GM19023 (cell line): ENCODE measurements around the gene OPRM1.

Experiments used
- ATAC-seq: cut with Tn5 transposase; IDR thresholded peaks from one replicate; pipeline ENCODE4 v1.9.1; 2021; ENCODE audit warnings: mild to moderate bottlenecking, moderate library complexity; ENCODE audit not compliant: unreplicated experiment

OPRM1 gene

DNA sequence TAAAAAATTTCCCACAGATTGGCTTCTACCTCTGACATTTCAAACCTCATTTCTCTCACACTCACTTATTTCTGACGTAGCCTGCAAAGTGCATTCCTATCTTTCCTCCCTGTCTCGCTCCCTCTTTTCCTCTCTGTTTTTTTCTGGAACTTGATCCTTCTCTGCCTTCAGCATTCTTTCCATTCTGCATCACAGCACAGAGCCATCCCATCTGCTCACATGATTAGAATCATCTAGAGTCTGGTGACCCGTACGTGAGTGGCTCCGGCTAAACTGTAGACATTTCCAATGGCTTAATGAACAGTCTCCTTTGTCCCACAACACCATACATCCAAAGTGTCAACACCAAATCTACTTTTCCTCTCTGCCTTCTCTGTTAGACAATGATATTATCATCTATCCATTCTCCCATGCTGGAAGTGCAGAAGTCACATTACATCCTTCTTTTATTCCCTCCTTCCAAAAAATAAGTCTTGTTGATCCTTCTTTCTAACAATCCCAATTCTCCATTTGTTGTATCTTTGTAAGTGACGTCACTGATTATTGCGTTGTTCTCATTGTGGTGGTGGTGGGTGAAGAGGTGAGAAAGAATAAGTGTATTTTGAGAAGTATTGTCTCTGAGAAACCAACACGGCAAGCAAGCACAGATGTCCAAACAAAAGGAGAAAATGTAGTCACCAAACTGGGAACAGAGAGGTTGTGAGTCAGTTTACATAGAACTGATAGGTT, 41.6 kb downstream of the OPRM1 start:
- no peak for ATAC-seq

DNA sequence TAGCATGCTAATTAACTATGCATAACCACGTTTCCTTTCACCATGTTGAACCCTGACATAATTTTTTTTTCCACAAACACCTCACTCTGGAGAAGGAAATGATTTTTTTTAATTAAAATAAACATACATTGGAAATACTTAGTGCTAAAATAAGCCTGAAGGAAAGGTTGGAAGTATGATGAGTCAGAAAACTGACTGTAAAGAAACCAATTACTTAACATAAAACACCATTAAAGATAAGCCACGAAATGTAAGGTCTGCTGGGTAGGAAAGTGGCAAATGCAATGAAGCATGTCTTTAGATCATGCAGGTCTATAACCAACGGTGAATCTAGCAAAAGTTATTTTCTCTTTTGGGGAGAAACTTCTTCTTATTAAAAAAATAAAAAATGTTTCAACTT, 47.5 kb downstream of the OPRM1 start:
- ATAC-seq = no peak

DNA sequence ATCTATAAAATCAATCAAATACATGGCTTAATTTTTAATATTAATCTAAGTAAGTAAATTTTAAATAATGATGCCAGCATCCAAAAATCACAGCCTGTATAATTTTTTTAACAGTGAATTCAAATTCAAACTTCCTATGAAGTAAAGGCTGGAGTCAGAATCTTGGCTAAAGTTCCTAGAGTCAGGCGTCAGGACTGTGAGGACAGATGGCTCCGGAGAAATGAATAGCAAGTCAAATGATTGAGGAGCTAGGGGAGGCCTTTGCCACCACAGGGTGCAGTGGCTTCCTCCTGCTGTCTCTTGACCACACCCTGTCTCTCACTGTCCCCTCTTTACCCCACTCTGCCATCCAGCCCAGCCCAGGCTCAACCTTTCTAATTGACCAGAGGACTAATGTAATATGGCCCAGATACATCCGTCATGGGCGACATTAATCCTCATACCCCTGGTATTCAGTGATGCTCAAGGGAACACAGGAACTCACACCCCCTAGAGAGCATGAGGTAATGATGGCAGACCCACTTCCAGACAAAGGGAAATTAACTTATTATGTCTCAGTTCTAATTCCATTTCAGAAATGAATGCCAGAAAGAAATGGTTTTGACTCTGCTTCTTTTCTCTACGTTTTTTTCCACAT, 53.4 kb downstream of the OPRM1 start:
- no peak for ATAC-seq

DNA sequence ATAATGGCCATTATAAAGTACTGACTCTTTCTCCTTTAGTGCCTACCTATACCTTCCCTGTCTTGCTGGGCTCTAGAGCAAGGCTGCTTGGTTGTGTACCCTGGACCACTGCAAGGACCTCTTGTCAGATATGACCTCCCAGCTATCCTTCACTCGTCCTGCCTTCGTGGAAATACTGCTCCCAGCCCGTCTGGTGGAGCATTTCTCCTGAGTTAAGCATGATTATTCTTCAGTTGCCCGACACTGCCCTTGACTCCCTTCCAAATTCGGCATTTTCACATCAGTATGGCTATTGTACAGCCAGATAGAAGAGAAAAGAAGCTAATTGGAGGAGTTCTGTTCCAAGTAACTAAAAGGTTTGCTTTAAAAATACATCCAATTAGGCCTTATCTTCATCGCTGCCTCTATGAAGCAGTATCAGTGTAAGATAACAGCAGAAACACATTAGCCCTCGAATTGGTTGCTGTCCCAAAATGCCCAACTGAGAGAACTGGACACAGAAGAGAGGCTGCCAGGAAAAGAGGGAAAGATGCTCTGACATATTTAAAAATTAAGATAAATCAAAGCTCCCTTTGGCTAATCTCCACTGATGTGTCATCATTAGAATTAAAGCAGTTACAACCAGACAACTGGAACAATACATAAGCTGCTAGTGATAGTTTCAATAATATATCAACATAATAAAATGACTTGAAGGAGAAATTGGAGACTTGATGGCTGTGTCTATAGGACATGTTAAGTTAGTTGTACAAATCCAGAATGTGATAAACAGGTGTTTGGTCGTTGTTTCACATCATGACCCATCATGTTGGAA, 54.4 kb downstream of the OPRM1 start:
- no peak for ATAC-seq

DNA sequence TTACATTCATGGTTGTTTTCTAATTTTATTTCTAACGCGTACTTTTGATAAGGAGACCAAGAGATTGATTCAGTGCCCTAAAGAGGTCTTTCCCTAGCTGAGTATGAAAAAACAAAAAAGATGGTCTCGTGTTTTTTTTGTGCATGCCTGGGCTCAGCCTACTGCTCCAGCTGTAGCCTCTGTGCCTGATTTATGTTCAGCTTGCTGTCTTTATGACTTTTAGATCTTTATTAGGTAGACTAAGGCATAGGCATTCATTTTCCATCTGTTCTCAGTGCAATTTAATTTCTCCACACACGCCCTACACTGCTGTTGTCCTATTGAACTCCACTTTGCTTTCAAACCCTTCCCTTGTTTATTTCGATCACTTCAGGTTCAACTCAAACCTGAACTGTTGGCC, 56.5 kb downstream of the OPRM1 start:
- no peak for ATAC-seq

DNA sequence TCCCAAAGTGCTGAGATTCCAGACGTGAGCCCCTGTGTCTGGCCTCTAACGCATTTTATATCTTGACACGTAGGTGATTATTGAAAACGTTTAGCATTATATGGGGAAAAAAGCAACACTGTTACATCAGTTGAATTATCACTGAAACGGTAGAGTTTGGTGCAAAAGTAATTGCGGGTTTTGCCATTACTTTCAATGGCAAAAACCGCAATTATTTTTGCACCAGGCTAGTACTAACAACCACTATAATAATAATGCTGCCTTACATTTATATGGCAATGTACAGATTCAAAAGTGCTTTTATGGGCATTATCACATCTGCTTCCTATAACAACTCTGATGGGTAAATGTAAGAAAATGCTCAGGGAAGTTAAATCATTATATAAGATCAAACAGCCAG, 57.3 kb downstream of the OPRM1 start:
- ATAC-seq = no peak

DNA sequence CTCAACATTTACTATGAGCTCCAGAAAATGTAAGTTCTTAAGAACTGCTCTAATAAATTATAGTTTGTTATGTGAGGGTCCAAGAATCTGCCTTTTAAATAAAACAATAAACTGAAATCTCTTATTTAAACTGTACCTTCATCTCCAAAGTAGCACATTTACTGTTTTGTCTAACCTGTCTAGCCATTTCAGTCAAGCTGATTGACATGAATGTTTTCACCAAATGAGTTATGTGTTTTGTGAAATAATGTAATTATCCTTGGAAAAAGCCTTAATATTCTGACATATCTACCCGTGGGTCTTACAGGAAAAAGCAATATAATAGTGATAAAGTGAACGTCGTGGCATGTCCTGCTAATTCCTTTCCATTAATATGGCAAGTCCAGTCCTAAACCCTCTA, 57.8 kb downstream of the OPRM1 start:
- no peak for ATAC-seq

DNA sequence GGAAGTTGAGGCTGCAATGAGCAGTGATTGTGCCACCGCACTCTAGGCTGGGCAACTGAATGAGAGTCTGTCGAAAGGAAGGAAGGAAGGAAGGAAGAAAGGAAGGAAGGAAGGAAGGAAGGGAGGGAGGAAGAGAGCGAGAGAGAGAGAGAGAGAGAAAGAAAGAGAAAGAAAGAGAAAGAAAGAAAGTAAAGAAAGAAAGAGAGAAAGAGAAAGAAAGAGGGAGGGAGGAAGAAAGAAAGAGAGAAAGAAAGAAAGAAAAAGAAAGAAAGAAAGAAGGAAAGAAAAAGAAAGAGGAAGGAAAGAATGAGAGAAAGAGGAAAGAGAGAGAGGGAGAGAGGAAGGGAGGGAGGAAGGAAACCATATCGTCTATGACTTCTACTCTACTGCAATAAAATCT, 60.2 kb downstream of the OPRM1 start:
- no peak for ATAC-seq

DNA sequence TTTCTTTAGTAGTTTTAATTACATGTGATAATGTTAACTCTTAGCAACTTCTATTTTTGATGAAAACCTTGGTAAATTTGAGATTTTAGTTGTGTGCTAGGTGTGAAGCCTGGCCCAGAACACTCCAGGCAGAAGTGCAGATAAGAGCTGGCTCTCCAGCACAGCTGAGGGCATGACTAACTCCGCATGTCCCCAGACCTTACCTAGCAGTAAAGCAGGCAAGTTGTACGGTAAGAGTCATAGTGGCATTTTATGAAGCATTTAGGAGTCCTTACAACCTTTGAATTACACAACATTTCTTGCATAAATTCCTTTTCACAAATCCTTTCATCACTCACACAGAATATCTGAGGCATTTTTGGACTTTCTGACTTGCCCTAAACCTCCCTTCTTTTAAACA, 67.2 kb downstream of the OPRM1 start:
- no peak for ATAC-seq

DNA sequence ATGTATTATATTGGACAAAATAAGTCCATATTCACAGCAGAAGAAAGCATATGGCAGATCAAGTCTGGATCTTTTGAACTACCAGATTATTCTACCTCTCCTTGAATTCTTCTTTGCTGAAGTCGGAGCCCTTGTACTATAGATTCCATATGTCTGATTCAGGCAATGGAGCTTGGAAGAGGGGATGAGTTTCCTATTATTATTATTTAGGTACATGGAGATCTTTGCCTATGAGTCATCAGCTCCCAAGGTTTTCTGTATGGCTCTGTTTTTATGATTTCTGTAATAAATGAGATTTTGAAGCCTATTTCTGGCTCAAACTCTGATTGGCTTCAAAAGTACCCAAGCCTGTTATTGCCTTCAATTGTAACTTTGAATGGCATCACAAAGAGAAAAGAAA, 72.0 kb downstream of the OPRM1 start:
- no peak for ATAC-seq

DNA sequence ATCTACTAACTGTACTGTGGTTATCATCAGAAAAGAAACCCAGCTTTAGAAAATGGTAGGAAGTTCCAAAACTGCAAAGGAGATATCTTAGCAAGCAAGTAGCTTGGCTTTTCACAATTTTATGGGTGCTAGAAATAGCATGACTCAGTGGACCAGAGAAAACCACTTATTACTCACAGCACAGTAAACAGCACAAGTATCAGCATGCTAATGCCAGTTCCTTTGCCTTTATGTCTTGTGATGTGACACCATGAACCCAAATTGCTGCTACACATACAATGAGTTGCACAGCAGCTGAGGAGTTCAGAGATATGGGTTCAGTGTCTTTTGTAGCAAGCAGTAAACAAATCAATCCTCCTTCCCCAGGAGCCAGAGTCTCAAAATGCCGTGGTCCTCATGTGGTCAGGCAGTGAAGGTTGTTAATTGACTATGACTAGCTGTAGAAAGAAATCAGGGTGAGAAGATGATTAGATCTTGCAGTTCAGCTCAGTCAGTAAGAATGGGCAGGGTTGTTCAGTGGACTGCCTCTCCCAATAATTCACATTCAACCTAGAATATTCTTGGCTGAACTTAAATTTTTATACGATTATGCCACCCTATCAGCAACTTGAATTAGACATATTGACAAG, 73.3 kb downstream of the OPRM1 start:
- ATAC-seq = no peak

DNA sequence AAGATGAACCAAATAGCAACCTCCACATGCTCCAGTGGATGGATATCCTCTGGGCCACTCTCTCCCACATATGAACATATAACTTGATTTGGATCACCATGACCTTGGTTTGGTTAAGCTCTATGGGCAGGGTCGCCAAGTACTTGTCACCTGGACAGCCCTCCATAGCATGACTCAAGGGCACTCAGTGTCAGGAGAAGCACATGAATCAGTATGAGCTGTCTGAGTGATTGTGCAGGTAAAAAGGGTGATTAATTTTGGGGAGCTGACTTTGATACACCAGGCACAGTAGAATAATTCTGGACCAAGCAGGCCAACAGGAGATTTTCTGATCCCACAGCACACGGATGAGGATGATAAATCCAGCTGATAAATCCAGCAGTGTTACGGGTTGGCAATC, 74.4 kb downstream of the OPRM1 start:
- ATAC-seq = no peak

DNA sequence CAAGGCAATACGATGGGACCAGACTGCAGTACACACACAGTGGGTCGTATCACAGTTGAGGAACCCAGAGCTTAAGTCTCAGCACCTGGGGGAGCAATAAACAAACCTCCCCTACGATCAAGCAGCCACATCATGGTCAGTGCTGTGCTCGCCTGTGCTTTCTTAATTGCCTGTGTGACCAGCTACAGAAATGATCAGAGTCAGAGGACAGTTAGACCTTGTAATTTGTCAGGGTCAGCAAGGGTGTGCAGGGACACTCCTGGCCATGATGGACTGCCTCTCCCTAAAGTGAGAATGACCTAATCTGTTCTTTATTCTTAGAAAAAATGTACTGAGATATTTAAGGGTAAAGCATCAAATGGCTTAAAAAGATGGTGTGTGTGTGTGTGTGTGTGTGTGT, 78.4 kb downstream of the OPRM1 start:
- ATAC-seq = no peak

DNA sequence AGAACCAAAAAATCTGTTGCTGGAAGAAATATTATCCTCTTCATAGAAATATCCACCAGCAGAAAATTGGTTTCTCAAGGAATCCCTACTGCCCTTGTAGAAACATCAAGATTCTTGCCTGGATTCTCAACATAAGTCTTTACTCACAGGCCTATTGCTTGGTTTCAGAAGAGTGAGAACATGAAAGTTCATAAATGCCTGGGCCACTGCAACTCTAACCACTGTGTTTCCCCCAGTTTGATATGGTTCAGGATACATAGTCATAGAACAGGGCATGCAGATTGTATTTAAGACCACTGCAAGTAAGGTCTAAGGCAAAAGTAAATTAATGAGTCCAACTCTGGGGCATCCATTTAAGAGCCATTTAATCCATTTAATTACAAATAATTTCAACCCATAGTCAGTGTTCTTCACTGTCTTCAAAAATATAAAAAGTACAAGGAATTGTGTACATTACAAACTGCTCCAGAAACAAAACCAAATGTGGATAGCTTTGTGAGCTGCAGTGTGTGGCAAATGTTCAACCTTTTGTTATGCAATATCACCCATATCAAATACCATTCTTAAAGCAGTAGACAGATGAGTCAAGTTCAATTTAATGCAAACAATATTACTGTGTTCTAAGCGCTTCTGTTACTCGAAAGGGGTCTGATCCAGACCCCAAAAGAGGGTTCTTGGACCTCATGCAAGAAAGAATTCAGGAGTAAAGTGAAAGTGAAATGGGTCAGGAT, 83.3 kb downstream of the OPRM1 start:
- no peak for ATAC-seq

DNA sequence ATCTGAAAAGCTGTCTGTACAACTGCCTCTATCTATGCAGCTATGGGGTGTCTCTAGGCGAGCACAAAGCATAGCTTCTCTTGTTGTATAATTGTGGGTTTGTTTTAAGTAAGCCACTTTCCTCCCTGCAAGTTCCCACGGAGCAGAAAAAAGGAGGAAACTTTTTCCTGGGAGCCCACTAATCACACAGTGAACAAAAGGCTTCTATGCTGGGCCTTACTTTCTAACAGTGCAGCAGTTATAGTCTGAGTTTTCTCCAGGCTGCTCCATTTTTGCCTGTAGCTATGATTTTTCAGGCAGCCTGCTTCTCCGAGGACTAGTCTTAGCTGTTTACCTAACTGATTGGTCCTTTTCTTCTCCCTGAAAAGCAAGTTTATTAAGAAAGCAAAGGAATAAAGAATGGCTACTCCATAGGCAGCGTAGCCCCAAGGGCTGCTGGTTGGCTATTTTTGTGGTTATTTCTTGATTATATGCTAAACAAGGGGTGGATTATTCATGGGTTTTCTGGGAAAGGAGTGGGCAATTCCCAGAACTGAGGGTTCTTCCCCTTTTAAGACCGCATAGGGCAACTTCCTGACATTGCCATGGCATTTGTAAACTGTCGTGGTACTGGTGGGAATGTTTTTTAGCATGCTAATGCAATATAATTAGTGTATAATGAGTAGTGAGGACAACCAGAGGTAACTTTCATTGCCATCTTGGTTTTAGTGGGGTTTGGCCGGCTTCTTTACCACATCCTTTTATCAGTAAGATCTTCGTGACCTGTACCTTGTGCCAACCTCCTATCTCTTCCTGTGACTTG, 84.3 kb downstream of the OPRM1 start:
- no peak for ATAC-seq

DNA sequence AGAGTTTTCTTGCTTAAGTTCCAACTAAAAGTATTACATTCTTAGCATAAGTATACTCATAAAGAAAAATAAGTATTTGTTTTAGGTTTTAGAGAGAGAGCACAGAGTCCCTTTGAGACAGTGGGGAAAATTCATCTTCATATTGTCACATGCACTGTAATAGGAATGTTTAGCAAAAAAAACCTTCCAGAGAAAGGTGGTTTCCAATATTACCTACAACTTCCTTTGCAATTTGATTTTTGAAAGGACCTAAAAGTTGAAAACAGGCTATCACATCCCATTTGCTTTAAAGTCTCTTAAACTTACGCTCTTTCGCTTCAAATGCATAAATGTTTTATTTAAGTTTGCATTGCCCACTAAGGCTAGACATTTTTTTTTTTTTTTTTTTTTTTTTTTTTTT, 86.4 kb downstream of the OPRM1 start:
- ATAC-seq = no peak

DNA sequence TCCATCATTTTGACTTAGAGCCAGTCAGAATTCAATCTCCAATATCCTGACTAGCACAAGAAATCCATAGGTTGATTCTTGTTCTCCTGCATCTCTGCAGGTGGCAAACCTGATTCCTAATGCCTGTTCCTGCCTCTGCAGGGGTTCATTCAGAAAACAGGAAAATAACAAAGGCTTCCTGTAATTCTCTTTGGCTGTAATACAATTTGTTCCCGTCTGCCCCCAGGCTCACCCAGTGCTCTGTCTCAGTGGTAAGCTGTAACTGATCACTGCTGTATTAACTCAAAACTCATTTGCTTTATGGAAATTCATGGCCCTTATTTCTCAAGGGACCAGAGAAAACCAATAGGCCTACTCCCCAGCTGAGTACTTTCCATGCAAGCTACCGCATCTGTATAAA, 88.6 kb downstream of the OPRM1 start:
- ATAC-seq = no peak

DNA sequence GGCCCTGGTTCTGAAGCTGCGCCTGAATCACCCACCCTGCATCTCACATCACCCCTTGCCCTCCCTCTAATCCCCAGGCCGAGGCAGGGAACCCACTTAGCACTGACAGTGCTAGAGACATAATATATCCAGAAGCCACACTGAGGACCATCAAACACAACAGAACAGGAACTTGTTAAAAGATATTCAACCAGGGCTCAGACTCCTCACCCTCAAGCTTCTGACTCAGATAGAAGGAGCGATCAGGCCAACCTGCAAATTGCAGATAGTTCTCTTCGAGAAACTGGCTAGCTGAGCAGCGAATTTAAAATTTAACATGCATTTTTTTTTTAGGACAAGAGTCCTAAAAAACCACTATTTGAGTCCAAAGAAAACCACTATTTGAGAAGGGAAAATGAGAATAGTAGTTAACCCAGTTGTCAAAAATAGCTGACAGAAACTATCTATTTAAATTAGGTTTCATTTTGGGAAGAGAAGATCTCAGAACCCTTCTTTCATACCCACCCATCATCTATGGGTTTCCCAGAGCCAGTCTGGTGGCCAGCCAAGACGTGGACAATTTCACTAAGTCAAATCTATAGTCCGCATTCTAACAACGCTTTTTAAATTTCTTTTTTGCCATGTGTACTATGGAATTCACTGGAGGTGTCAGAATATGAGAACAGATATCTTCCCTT, 95.6 kb downstream of the OPRM1 start:
- no peak for ATAC-seq

DNA sequence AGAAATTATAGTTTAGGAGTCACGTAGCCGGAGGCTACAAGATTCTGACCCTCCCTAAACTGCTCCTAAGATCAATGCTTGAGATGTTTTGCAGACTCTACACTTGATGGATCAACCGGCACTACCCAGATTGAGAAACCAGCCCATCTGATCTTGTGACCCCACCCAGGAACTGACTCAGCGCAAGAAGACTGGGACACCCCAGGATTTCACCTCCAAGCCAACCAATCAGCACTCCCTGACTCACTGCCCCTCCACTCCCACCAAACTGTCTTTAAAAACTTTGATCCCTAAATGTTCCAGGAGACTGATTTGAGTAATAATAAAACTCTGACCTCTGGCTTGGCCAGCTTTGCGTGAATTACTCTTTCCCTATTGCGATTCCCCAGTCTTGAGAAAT, 99.8 kb downstream of the OPRM1 start:
- ATAC-seq = no peak

DNA sequence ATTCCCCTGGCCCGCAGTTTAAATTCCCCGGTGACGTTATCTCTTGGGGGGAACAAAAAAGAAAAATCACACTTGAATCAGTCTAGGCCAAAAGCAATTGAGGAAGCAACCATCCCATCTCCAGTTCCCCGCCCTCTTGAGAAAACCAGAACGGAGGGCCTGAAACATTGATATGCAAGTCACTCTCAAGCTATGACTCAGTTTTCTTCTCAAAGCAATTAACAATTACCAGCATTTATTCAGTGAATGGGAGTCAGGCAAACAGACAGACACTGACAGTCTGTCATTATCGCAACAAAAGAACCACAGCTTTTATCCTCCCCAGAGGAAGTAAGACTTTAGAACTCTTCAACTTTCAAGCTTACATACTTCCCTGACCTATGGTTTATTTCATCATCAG, 100.9 kb downstream of the OPRM1 start:
- ATAC-seq = no peak
